A549 treated with AZD9567 at 1 μM for 4 hours (cell line): ENCODE data around the gene COG5. TPM values are rescaled to one million over a fixed set of nuclear protein-coding genes. Genes with fewer than 3 reads are reported as not detected.

Experiments used
- total RNA-seq: library from RNA; stranded (reverse); fragments of 200-300 nt; extraction: Qiagen RNA extraction; gene quantifications from 5 replicates; pipeline ENCODE4 v1.2.3, GENCODE V29; 2022; ENCODE audit not compliant: insufficient read depth

COG5 gene
- 8.1 to 18.2 TPM (median 10.1 TPM) in 5 replicates for total RNA-seq

DNA sequence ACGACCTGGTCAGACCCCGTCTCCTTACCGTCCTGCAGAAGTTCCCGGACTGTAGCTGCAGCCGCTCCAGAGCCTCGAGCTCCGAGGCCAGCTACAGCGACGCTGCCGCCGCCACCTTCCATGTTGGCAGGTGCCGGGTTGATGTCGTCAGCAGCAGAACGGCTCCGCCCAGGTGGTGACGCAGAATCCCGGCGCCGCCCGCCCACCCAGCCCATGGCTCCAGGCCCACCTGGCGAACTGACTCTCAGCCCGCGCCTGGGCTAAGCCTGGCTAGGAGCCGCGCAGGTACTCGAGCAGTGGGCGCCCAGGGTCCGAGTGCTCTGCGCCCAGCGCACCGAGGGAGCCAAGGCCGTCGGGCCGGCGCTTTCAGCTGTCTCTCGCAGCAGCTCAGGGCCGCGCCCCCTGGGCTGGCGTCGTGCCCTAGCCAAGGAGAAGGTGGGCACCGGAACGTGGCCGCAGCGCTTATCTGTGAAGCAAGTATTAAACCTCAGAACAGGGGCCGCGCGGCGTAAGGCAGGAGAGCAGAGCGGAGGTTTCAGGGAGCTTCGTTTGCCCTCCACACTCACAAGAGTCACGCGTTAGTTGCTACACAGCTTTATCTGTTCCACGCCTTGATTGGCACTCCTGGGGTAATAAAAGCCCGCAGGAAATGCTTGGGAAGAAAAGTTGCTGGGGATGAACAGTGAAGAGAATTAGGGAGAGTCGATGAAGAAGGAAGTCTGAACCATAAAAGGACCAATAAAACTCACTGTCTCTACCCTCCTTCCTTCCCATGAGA is at the start of gene COG5, which contains the start of gene DUS4L:
Gene COG5 (minus strand): TSS at position 146 of the 778 bp plus-strand sequence. CDS start 24 bp downstream, at position 122.
Gene DUS4L (plus strand): TSS at position 197 of the 778 bp plus-strand sequence. CDS start 3,100 bp downstream, outside the sequence.

DNA sequence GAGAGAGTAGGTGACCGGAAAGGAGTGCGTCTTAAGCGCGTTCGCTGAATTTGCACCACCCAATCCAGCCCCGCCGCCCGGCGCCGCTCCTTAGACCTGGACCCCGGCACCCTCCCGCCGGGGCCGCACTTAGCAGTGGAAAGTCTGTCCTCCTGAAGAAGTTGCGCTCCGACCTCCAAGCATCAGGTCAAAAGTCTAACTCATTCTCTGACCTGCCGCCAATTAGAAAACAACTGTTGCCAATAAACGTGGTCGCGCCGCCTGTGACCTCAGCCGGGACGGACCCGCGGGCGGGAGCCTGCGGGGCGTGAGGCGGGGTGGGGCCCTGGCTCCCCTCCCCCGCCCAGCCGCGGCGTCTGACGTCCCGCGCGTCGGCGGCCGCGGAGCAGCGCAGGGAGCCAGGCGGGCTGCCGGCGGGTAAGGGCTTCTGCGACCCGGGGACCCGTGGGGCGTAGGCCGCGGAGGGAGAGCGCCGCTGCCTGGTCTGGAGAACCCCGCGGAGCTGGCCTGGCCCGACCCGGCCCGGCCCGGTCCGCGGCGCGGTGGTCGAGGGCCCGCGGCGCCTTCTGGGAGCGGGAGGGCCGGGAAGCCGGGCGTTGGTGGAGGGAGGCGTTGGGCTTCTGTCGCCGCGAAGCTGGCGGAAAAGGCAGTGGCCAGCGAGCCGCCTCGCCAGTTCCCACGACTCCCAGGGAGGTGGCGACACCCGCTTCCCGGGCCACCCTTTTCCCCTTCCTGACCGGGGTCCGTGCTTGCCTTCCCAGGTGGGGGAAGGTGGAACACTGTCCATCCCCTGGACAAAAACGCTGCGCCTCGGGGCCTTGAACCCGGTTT is 16.4 kb upstream of the COG5 start, which contains the start of gene BCAP29:
Gene BCAP29 (plus strand): TSS at position 362 of the 831 bp plus-strand sequence. CDS start 527 bp downstream, outside the sequence.

DNA sequence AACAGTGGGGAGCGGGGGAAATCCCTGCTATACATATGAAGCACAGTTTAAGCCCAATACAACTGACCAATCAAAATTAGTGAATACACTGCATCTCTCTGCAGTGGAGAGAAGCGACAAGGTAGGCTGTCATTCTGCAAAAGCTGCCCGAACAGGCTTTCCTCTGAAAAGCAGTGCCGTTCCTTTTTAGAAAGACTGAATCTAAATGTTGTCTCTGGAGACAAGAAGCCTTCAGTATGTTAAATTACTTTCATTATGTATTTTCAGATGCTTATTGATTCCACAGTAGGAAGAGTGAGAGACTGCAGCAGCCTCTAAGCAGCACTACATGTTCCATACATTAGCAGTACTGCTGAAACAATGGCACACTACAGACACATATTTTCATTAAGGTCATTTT is 93.8 kb downstream of the COG5 start, which contains the start of gene GPR22:
Gene GPR22 (plus strand): TSS at position 129 of the 400 bp plus-strand sequence. CDS start 4,004 bp downstream, outside the sequence.

DNA sequence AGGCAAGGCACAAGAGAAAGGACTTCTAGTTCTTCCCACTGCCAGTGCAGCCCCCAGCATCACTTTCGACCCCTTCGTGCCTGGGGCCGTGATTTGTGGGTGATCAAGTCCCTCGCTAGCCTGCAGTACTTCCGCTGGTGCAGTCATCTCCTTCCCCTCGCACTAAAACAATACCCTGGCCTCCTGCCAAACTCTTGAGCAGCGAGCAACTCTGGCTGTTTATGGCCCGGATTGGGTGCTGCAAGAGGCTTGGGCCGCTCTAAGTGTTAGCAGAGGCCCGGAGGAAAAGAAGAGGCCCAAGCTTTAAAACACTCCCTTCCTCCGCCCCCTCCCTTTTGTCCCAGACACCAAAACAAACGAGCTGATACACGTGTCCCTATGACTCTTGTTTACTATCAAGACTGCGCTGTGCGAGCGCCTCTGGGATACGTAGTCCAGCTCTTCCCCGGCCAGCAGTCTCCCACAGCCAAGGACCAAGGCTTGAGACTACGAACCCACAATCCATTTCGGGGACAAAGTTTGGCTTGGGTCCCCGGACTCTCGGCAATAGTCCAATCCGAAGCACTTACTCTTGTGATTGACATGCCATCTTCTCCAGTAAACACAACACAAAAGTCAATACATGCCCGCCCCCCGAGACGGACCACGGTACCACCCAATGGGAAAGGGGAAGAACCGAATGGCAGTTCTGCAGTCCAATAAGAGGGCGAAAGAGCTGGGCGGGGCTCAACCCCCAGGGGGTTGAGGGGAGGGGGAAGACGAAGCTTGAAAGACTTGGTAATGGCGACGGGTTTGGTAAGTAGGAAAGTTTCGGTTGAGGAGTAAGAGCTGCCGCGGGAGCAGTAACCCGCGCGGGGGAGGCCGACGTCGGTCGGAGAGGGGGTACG is 395.2 kb downstream of the COG5 start, which contains the start of gene HBP1:
Gene HBP1 (plus strand): TSS at position 771 of the 887 bp plus-strand sequence. CDS start 10,891 bp downstream, outside the sequence.

Other genes with a start within 250 kb of the COG5 start
- gene GPR22, start 93.9 kb downstream of the COG5 start, total RNA-seq = not detected in 5 replicates
- gene DUS4L, start 51 bp upstream of the COG5 start, total RNA-seq = 5.4 to 9.6 TPM (median 9.2 TPM) in 5 replicates
- gene BCAP29, start 16.3 kb upstream of the COG5 start, total RNA-seq = 36.2 to 81.9 TPM (median 40.5 TPM) in 5 replicates
- gene SLC26A4, start 96.9 kb upstream of the COG5 start, total RNA-seq = 0.06 to 0.15 TPM (median 0.10 TPM) in 4 of 5 replicates, not detected in the other
- gene CBLL1, start 180.2 kb upstream of the COG5 start, total RNA-seq = 28.2 to 62.4 TPM (median 32.0 TPM) in 5 replicates
- not detected in 5 replicates for gene SLC26A3, start 239.3 kb upstream of the COG5 start, total RNA-seq